Motor neuron (in vitro differentiated cells): ENCODE results near the gene KIF21A. TPM values are rescaled to one million over a fixed set of nuclear protein-coding genes. Genes with fewer than 3 reads are reported as not detected.
"Not testable (repeated sequence)": the region's sequence is repeated elsewhere in the genome, so short reads cannot be mapped to it uniquely, and the experiment has no call there.

Source experiments
- ATAC-seq, 8 experiments: fragments of 200-7000 bp; cut with Tn5 transposase; replicated peaks in 6 of 8; 2 replicates each; pipeline ENCODE4 v1.8.0; 2021; ENCODE audit warnings: mild to moderate bottlenecking in 8 of 8, moderate library complexity in 8 of 8
- H3K27ac ChIP-seq, 2 donors: fragments of 250-450 bp; sonication (Bioruptor Pico); 2 replicates each; pipeline ENCODE4 v1.9.0; 2021; ENCODE audit warnings: antibody characterized with exemption in 2 of 2, mild to moderate bottlenecking in 2 of 2, moderate library complexity in 1 of 2
- H3K4me1 ChIP-seq, 2 donors: fragments of 250-450 bp; sonication (Bioruptor Pico); replicated peaks in 1 of 2; 2 replicates each; pipeline ENCODE4 v1.6.1; 2021; ENCODE audit warnings: antibody characterized with exemption in 2 of 2, mild to moderate bottlenecking in 2 of 2, moderate library complexity in 1 of 2
- H3K4me3 ChIP-seq, 5 donors: fragments of 250-450 bp; sonication (Bioruptor Pico); 2 replicates each; pipeline ENCODE4 v1.9.0; 2021; ENCODE audit warnings: antibody characterized with exemption in 5 of 5, mild to moderate bottlenecking in 5 of 5, moderate library complexity in 4 of 5
- WGBS, 10 experiments: fragments of 450-650 bp; shearing (Covaris generic); methylation state at CpG; one replicate each; pipeline ENCODE4 v1.0.0; 2022; 5-methylcytosine and 5-hydroxymethylcytosine counted together
- in situ Hi-C, 9 experiments: fragments of 400-800 bp; cut with MboI; loops; one replicate each; pipeline ENCODE4 v1.15.0; 2021; ENCODE audit warnings: low sequenced_read_pairs in 9 of 9, low pct_unique_long_range_greater_than_20kb in 2 of 9; ENCODE audit not compliant: unreplicated experiment in 9 of 9
- total RNA-seq, 8 experiments: library from RNA; unstranded; fragments of 300-600 nt; gene quantifications; 2 replicates each; pipeline versions ENCODE4 v1.2.3 to v1.2.4, GENCODE V29; 2022

The KIF21A gene, protein sequence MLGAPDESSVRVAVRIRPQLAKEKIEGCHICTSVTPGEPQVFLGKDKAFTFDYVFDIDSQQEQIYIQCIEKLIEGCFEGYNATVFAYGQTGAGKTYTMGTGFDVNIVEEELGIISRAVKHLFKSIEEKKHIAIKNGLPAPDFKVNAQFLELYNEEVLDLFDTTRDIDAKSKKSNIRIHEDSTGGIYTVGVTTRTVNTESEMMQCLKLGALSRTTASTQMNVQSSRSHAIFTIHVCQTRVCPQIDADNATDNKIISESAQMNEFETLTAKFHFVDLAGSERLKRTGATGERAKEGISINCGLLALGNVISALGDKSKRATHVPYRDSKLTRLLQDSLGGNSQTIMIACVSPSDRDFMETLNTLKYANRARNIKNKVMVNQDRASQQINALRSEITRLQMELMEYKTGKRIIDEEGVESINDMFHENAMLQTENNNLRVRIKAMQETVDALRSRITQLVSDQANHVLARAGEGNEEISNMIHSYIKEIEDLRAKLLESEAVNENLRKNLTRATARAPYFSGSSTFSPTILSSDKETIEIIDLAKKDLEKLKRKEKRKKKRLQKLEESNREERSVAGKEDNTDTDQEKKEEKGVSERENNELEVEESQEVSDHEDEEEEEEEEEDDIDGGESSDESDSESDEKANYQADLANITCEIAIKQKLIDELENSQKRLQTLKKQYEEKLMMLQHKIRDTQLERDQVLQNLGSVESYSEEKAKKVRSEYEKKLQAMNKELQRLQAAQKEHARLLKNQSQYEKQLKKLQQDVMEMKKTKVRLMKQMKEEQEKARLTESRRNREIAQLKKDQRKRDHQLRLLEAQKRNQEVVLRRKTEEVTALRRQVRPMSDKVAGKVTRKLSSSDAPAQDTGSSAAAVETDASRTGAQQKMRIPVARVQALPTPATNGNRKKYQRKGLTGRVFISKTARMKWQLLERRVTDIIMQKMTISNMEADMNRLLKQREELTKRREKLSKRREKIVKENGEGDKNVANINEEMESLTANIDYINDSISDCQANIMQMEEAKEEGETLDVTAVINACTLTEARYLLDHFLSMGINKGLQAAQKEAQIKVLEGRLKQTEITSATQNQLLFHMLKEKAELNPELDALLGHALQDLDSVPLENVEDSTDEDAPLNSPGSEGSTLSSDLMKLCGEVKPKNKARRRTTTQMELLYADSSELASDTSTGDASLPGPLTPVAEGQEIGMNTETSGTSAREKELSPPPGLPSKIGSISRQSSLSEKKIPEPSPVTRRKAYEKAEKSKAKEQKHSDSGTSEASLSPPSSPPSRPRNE (N-terminal part only)
- 10 to 100 TPM in 6 of 8 experiments, 1 to 10 TPM in 2; 4.6 to 96.4 (median 84.1) TPM for total RNA-seq

DNA sequence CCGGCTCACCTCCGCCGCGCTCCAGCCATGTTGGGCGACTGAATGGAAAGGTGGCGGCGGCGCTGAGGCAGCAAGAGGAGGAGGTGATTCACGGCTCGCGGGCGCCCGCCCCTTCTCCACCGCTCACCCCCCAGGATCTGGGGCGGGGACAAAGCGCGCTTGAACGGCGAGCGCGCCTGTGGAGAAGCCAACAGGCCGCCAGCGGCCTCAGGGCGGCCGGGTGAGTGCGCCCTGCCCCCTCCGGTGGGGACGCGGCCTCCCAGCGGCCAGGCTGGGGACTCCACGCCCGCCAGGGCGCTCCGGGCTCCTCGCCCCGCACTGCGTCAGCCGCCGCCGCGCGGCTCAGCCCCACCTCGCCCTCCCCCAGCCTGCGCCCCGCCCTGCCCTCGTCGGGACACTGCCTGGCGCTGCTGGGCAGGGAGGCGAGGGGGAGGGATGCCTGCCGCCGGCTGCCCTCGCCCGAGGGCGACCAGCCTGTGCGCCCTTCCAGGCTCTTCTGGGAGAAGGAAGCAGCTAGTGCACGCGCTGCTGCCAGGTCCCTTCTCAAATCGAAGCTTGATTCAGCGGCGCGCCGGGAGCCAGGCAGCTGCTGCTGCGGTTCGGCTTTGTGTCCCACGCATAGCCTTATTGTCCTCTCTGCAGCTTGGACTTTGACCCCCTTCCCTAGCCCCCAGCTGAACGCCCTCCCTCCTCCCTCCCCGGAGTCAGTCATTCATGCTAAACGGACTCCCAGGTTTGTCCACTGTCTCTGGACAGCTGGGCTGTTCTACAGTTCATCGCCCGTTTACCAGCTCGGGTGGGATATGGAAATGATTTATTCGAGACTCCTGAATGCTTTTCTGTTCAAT is at the start of gene KIF21A:
Gene KIF21A, minus strand, starts transcription at position 40 of the 848 bp plus-strand sequence. CDS start 150 bp downstream, outside the sequence.
- WGBS, 10 experiments, result 0% methylated on average over 1 to 8 of the region's 72 CpGs; no CpG with 5 or more reads in 5 of the 10 experiments
- peak within 1 kb of the TSS; percentile 66 to 75 (median 69) for H3K4me3 ChIP-seq
- peaks cover 8 to 22% of the 10 kb centered on the region in 2 donors for H3K4me1 ChIP-seq
- ATAC-seq, result peak; percentile 87 to 96 (median 92)
- in situ Hi-C loops, result no loop called here
- peak within 1 kb of the TSS; percentile 93 to 97 for H3K27ac ChIP-seq

DNA sequence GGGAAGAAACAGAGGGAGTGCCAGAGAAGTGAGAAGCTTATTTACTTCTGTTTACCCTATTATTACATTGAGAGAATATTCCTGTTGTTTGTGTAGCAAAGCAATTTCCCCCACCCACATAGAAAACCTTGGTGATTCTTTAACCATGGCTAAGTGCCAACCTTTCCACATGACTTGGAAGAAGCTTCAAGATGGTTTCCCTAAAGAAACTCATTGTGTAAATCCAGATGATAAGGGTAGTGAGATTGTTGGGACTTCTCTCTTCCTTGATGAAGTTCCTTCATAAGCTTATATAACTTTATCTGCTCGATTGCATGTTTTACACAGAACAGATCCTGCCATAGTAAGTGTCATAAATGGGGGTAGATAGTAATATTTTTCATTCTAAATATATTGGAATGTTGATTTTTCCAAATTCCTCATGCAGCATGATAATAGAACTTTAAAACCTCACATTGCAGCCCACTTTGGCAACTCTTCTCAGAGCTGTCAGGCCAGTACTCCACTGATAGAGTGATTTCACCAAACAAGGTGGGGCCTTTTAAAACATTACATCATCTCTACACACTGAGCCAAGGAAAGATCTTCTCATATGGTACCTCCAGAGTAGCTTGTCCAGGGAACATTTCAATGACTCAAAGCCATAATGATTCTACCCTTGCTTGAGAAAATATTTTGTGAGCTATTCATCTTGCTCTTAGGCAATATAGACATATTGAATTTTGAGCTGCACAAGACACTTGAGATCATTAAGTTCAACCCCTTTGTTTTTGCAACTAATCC is 47.8 kb upstream of the KIF21A start:
- H3K4me3 ChIP-seq, result no peak overlapping the region
- H3K4me1 ChIP-seq, result no peaks in the 10 kb centered on the region
- ATAC-seq, result peak in 2 of 8 experiments; percentile 98 to 100
- H3K27ac ChIP-seq, result no peak overlapping the region
- WGBS, 10 experiments, result 0 to 100% (median 63%) methylated on average over 1 of the region's 1 CpG; no CpG with 5 or more reads in 2 of the 10 experiments
- in situ Hi-C loops, result no loop called here

DNA sequence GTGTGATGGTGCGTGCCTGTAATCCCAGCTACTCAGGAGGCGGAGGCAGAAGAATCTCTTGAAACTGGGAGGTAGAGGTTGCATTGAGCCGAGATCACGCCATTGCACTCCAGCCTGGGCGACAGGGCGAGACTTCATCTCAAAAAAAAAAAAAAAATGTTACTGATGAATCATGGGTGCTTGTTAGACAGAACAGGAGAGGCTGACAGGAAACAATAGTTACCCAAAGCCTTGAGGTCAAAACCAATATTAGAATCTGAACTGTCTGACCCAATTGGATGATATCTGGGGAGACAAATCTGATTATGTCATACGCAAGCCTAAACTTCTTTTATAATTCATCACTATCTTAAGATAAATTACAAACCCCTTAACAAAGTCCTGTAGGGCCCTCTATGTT is 40.7 kb upstream of the KIF21A start:
- H3K4me1 ChIP-seq, result no peaks in the 10 kb centered on the region
- H3K4me3 ChIP-seq, result no peak overlapping the region
- H3K27ac ChIP-seq, result no peak overlapping the region
- no peak for ATAC-seq
- WGBS, 10 experiments, result 47 to 100% (median 93%) methylated on average over 1 to 7 of the region's 7 CpGs; no CpG with 5 or more reads in 2 of the 10 experiments
- in situ Hi-C loops, result no loop called here

DNA sequence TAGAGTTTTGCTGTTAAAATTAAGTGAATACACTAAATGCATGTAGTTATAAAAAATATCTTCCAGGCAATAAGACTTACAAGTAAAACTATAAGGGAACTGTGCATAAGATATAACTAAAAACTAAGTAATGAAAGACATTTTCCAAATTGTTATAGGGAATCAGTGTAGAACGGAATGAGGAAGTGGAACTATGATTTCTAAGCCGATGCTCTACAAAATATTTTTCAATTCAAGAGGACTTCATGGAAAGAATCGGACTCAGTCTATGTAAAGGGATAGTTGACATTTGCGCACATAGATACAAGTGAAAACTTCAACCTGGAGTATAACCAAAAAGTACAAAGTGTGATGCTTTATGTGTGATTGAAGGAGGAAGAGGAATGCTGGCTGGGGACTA is 40.1 kb upstream of the KIF21A start:
- in situ Hi-C loops, result no loop called here

DNA sequence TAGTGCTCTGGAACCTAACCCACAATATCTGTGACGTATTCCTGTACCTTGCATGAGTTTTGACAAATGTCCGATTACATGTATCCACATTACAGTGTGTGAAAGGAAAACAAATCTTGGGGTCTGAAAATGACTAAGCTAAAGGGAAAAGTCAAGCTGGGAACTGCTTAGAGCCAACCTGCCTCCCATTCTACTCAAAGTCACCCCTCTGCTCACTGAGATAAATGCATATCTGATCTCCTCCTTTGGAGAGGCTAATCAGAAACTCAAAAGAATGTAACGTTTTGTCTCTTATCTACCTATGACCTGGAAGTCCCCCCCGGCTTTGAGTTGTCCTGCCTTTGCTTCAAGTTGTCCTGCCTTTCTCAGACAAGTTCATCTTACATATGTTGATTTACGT is 34.0 kb upstream of the KIF21A start:
- in situ Hi-C loops, result no loop called here
- no peak for ATAC-seq
- Histone ChIP-seq H3K4me1 (no peaks in the 10 kb centered on the region), H3K27ac (no peak overlapping the region), H3K4me3 (no peak overlapping the region)
- WGBS, 10 experiments, result 33 to 100% (median 75%) methylated on average over 2 to 5 of the region's 5 CpGs

More for the DNA sequence above, 40.1 kb upstream of the KIF21A start:
- 29 to 100% (median 89%) methylated on average over 2 to 4 of the region's 4 CpGs for WGBS, 10 experiments
- ATAC-seq, result no peak
- Histone ChIP-seq H3K4me3 (no peak overlapping the region), H3K4me1 (no peaks in the 10 kb centered on the region), H3K27ac (no peak overlapping the region)

DNA sequence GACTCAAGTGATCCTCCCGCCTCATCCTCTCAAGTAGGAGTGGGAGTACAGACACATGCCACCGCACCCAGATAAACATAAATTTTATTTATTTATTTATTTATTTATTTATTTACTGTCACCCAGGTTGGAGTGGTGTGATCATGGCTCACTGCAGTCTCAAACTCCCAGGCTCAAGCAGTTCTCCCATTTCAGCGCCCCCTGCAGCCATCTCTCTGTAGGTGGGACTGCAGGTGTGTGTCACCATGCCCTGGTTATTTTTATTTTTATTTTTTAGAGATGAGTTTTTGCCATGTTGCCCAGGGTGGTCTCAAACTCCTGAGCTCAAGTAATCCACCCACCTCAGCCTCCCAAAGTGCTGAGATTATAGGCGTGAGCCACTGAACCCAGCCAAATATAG is 33.2 kb upstream of the KIF21A start:
- no peak for ATAC-seq
- WGBS, 10 experiments, result 52 to 100% (median 100%) methylated on average over 1 to 4 of the region's 4 CpGs; no CpG with 5 or more reads in 3 of the 10 experiments
- in situ Hi-C loops, result no loop called here
- Histone ChIP-seq H3K27ac (no peak overlapping the region), H3K4me3 (no peak overlapping the region), H3K4me1 (no peaks in the 10 kb centered on the region)

DNA sequence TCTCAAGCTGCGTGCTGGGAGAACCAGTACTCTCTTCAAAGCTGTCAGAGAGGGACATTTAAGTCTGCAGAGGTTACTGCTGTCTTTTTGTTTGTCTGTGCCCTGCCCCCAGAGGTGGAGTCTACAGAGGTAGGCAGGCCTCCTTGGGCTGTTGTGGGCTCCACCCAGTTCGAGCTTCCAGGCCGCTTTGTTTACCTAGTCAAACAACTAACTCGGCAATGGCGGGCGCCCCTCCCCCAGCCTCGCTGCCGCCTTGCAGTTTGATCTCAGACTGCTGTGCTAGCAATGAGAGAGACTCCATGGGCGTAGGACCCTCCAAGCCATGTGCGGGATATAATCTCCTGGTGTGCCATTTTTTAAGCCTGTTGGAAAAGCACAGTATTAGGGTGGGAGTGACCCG is 32.2 kb upstream of the KIF21A start:
- ATAC-seq, H3K27ac ChIP-seq, H3K4me1 ChIP-seq, H3K4me3 ChIP-seq, in situ Hi-C loops: not testable (repeated sequence)
- 0 to 100% (median 100%) methylated on average over 1 of the region's 11 CpGs; no CpG with 5 or more reads in 7 of the 10 experiments for WGBS, 10 experiments

DNA sequence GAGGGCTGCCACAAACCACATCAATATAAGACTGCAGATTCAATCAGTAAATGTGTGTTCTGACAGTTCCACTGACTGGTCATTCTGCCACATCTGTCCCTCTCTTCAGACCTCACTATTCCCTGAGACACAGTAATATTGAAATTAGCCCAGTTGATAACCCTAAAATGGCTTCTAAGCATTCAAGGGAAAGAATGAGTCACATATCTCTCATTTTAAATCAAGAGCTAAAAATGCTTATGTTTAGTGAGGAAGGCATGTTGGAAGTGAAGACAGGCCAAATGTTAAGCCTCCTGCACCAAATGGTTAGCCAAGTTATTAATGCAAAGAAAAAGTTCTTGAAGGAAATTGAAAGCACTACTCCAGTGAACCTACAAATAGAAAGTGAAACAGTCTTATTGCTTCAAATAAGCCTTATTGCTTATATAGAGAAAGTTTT is 24.5 kb upstream of the KIF21A start:
- H3K4me1 ChIP-seq, result no peaks in the 10 kb centered on the region
- peak in 2 of 8 experiments; percentile 78 to 80 for ATAC-seq
- in situ Hi-C loops, result no loop called here
- H3K27ac ChIP-seq, result no peak overlapping the region
- no peak overlapping the region for H3K4me3 ChIP-seq

DNA sequence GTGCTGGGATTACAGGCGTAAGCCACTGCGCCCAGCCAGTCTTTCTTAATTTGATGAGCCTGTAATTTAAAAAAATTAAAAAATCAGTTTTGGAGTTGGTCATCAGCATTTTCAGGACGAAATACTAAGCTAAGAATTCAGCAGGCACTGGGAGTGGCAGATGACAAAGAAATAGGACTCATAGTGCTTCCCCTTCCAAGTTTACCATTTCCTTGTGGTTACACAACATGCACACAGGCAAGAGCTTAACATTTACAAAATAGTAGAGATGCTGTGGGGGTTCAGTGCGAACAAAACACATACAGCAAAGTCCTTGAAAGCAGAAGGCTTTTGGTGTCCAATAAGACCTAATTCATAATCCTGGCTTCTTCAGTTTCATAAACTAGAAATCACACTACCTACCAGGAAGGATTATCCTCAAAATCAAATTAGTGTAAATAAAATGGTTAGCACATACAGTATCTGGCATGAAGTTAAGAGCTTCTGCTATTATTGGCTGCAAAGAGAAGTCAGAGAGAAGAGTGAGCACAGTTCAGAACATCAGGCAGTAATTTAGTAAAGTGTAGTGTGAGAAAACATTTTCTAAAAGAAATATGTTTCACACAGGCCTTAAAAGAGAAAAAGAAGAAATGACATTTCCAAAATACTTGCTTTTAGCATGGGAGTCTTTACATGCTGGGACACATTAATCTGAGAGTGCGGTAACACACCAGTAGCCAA is 22.2 kb upstream of the KIF21A start:
- 42 to 100% (median 71%) methylated on average over 1 to 5 of the region's 5 CpGs; no CpG with 5 or more reads in 2 of the 10 experiments for WGBS, 10 experiments
- no peaks in the 10 kb centered on the region for H3K4me1 ChIP-seq
- in situ Hi-C loops, result no loop called here
- peak in 1 of 8 experiments; percentile 52 for ATAC-seq
- H3K4me3 ChIP-seq, result no peak overlapping the region
- no peak overlapping the region for H3K27ac ChIP-seq

DNA sequence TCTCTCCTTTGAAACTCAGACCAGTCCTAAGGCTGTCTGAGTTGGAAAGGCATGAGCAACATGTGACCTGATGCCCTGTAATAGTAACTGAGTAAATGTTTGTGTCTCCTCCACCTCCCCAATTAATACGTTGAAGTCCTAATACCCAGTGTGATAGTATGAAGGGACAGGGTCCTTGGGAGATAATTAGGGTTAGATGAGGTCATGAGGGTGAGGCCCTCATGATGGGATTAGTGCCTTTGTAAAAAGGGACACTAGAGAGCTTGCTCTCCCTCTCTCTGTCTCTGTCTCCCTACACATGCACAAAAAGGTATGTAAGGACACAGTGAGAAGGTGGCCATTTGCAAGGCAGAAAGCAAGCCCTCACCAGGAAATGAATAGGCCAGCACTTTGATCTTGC is 18.1 kb upstream of the KIF21A start:
- ATAC-seq, result no peak
- in situ Hi-C loops, result no loop called here
- 63 to 100% (median 77%) methylated on average over 1 of the region's 1 CpG; no CpG with 5 or more reads in 4 of the 10 experiments for WGBS, 10 experiments
- Histone ChIP-seq H3K4me1 (no peaks in the 10 kb centered on the region), H3K4me3 (no peak overlapping the region), H3K27ac (no peak overlapping the region)

DNA sequence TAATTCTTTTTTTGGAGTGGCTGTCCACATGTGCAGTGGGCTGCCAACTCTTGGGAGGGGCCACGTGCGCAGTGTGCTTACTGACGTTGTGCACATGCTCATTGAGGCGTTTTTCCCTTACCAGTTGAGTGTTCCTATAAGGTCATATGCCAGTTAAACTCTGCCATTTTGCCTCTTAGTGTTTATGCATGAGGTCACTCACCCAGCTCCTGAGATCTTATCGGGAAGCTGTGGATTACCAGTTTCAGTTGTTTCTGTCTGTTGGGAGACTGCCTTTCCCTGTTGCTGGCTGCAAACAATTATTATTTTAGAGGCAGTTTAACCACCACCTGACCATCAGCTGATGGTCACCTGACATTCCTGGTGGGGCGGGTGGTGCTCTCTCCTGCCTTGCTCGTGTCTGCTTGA is 16.1 kb upstream of the KIF21A start:
- Histone ChIP-seq H3K4me3 (no peak overlapping the region), H3K4me1 (no peaks in the 10 kb centered on the region), H3K27ac (no peak overlapping the region)
- no peak for ATAC-seq
- in situ Hi-C loops, result no loop called here
- WGBS, 10 experiments, result 50 to 97% (median 88%) methylated on average over 2 to 7 of the region's 7 CpGs; no CpG with 5 or more reads in 2 of the 10 experiments
